HK-2 (cell line): ENCODE measurements around the gene JPH4.
"Not testable (repeated sequence)": the region's sequence is repeated elsewhere in the genome, so short reads cannot be mapped to it uniquely, and the experiment has no call there.

Source experiments
- DNase-seq: peaks from one replicate; pipeline ENCODE4 v3.0.0-alpha.2; 2018; ENCODE audit not compliant: unreplicated experiment

The JPH4 gene

GRCh38 chr14:23578560-23579310 lies at the start of gene JPH4:
Gene JPH4, minus strand, starts transcription at chr14:23578790. Its CDS starts 1,337 bp downstream, at chr14:23577453.
- no peak for DNase-seq

GRCh38 chr14:23627961-23628360 lies 49.4 kb upstream of the JPH4 start:
- DNase-seq, result no peak

- no peak for DNase-seq
Measured at GRCh38 chr14:23626946-23627345, 48.4 kb upstream of the JPH4 start.

- no peak for DNase-seq
Measured at GRCh38 chr14:23624830-23625404, 46.3 kb upstream of the JPH4 start.

GRCh38 chr14:23623962-23624361 lies 45.4 kb upstream of the JPH4 start:
- no peak for DNase-seq

- no peak for DNase-seq
Measured at GRCh38 chr14:23622990-23623389, 44.4 kb upstream of the JPH4 start.

- no peak for DNase-seq
Measured at GRCh38 chr14:23621932-23622730, 43.5 kb upstream of the JPH4 start.

GRCh38 chr14:23621204-23621931 lies 42.8 kb upstream of the JPH4 start:
- DNase-seq, result no peak

- no peak for DNase-seq
Measured at GRCh38 chr14:23620177-23620702, 41.6 kb upstream of the JPH4 start.

GRCh38 chr14:23618415-23618988 lies 39.9 kb upstream of the JPH4 start:
- no peak for DNase-seq

- DNase-seq, result no peak
Measured at GRCh38 chr14:23617539-23617938, 38.9 kb upstream of the JPH4 start.

- DNase-seq, result no peak
Measured at GRCh38 chr14:23615856-23616255, 37.3 kb upstream of the JPH4 start.

- DNase-seq, result no peak
Measured at GRCh38 chr14:23614395-23614828, 35.8 kb upstream of the JPH4 start.

- no peak for DNase-seq
Measured at GRCh38 chr14:23613242-23614070, 34.9 kb upstream of the JPH4 start.

- no peak for DNase-seq
Measured at GRCh38 chr14:23612802-23613201, 34.2 kb upstream of the JPH4 start.

- no peak for DNase-seq
Measured at GRCh38 chr14:23612354-23612732, 33.8 kb upstream of the JPH4 start.

GRCh38 chr14:23610815-23611289 lies 32.3 kb upstream of the JPH4 start:
- DNase-seq, result no peak

GRCh38 chr14:23610090-23610814 lies 31.7 kb upstream of the JPH4 start:
- no peak for DNase-seq

- DNase-seq, result not testable (repeated sequence)
Measured at GRCh38 chr14:23609411-23610089, 31.0 kb upstream of the JPH4 start.
